Measurements from ENCODE around the gene RAB3GAP1.

DNA sequence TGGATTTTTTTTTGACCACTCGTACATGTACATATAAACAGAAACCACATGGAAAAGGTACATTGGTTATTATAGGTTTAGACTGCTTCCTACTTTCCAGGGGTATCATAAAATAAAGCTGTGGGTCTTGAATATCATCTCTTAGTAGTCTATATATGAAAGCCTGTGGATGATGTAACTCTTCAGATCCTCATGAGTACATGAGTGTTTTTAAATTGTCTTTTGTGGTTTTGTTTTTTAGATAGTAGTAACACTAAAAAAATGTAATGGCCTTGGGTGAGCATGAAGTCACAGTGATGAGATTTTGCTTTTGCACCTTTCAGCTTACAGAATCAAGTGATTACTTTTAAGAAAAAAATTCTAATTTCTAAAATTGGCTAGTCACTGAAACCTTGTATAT lies 80.2 kb downstream of the RAB3GAP1 start:
- TF ChIP-seq, protein P1, sequence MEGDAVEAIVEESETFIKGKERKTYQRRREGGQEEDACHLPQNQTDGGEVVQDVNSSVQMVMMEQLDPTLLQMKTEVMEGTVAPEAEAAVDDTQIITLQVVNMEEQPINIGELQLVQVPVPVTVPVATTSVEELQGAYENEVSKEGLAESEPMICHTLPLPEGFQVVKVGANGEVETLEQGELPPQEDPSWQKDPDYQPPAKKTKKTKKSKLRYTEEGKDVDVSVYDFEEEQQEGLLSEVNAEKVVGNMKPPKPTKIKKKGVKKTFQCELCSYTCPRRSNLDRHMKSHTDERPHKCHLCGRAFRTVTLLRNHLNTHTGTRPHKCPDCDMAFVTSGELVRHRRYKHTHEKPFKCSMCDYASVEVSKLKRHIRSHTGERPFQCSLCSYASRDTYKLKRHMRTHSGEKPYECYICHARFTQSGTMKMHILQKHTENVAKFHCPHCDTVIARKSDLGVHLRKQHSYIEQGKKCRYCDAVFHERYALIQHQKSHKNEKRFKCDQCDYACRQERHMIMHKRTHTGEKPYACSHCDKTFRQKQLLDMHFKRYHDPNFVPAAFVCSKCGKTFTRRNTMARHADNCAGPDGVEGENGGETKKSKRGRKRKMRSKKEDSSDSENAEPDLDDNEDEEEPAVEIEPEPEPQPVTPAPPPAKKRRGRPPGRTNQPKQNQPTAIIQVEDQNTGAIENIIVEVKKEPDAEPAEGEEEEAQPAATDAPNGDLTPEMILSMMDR (IDR thresholded peaks at IDR 0.05; ENCODE audit: insufficient read depth, low read depth, low read length) = no peak
- TF ChIP-seq EZH2 (IDR thresholded peaks at IDR 0.05; ENCODE audit: insufficient read depth, low read length) = no peak
